ENCODE results near the gene IER3IP1. TPM values are rescaled to one million over a fixed set of nuclear protein-coding genes. Genes with fewer than 3 reads are reported as not detected.

The IER3IP1 gene
- total RNA-seq, 1 donor from 2014 or later: 14.8 TPM

DNA sequence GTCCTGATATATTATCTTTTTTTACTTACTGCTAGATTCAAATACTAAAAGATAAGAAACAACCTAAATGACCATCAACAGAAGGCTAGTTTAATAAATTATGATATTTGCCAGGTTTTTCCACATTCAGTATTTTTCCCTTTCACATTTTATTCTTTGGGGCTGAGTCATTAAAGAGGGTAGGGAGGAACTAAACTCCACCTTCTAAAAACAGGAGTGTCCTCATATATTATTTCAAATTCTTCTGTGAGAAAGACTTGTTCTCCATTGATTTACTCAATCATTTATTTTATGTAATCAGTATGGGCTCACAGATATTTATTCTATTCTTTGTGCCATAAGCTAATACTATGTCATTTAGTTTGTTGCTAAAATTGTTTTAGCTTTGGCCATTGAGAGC lies 34.9 kb downstream of the IER3IP1 start:
- no peak overlapping the region for H3K4me3 Mint-ChIP-seq (ENCODE audit: unreplicated experiment)
- peaks cover 8% of the 10 kb centered on the region for H3K36me3 Mint-ChIP-seq (ENCODE audit: unreplicated experiment)
- TF ChIP-seq CTCF (IDR thresholded peaks at IDR 0.05): no peak
- no peaks in the 10 kb centered on the region for H3K27me3 Mint-ChIP-seq (ENCODE audit: unreplicated experiment)
- H3K27ac Mint-ChIP-seq (ENCODE audit: unreplicated experiment): no peak overlapping the region
- no peak for DNase-seq (ENCODE audit: extremely low spot score, unreplicated experiment)
- peaks cover 5% of the 10 kb centered on the region for H3K4me1 Mint-ChIP-seq (ENCODE audit: unreplicated experiment)
- no peaks in the 10 kb centered on the region for H3K9me3 Mint-ChIP-seq (ENCODE audit: unreplicated experiment)

DNA sequence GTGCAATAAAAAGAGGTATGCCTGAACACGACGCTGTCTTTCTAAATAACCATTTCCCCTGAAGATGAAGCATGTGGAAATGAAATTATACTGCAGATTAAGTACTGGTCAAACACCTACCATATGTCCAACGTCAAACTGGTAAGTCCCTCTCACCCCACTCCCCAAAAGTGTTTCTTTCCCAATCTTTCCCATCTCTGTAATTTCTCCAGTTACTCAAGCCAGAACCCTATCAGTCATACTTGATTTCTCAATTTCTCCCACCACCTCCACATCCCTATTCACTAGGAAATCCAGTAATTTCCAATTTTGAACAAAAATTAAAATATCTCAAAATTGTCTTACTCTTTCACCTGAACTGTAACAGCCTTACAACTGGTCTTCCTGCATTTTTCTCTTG lies 55.0 kb downstream of the IER3IP1 start:
- H3K36me3 Mint-ChIP-seq (ENCODE audit: unreplicated experiment): peaks cover 20% of the 10 kb centered on the region
- H3K27ac Mint-ChIP-seq (ENCODE audit: unreplicated experiment): no peak overlapping the region
- no peak for DNase-seq (ENCODE audit: extremely low spot score, unreplicated experiment)
- no peak for TF ChIP-seq CTCF (IDR thresholded peaks at IDR 0.05)
- no peak overlapping the region for H3K4me3 Mint-ChIP-seq (ENCODE audit: unreplicated experiment)
- no peaks in the 10 kb centered on the region for H3K4me1 Mint-ChIP-seq (ENCODE audit: unreplicated experiment)
- H3K27me3 Mint-ChIP-seq (ENCODE audit: unreplicated experiment): no peaks in the 10 kb centered on the region
- H3K9me3 Mint-ChIP-seq (ENCODE audit: unreplicated experiment): no peaks in the 10 kb centered on the region

GRCh38 chr18:47120428-47120827 lies 55.7 kb downstream of the IER3IP1 start:
- no peak overlapping the region for H3K4me3 Mint-ChIP-seq (ENCODE audit: unreplicated experiment)
- no peaks in the 10 kb centered on the region for H3K27me3 Mint-ChIP-seq (ENCODE audit: unreplicated experiment)
- H3K4me1 Mint-ChIP-seq (ENCODE audit: unreplicated experiment): no peaks in the 10 kb centered on the region
- H3K36me3 Mint-ChIP-seq (ENCODE audit: unreplicated experiment): peaks cover 23% of the 10 kb centered on the region
- DNase-seq (ENCODE audit: extremely low spot score, unreplicated experiment): no peak
- no peak overlapping the region for H3K27ac Mint-ChIP-seq (ENCODE audit: unreplicated experiment)
- no peaks in the 10 kb centered on the region for H3K9me3 Mint-ChIP-seq (ENCODE audit: unreplicated experiment)
- TF ChIP-seq CTCF (IDR thresholded peaks at IDR 0.05): no peak

DNA sequence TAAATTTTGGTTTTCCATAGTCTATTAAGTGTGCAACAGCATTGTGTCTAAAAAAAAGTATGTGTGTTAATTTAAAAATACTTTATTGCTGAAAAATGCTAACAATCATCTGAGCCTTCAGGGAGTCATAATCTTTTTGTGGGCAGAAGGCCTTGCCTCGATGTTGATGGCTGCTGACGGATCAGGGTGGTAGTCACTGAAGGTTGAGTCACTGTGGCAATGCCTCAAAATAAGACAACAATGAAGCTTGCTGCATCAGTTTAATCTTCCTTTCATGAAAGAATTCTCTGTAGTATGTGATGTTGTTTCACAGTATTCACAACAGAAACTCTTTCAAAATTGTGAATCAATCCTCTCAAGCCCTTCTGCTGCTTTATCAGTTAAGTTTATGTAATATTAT lies 57.2 kb downstream of the IER3IP1 start:
- H3K4me1 Mint-ChIP-seq (ENCODE audit: unreplicated experiment): no peaks in the 10 kb centered on the region
- no peak for TF ChIP-seq CTCF (IDR thresholded peaks at IDR 0.05)
- H3K4me3 Mint-ChIP-seq (ENCODE audit: unreplicated experiment): no peak overlapping the region
- H3K27ac Mint-ChIP-seq (ENCODE audit: unreplicated experiment): no peak overlapping the region
- H3K27me3 Mint-ChIP-seq (ENCODE audit: unreplicated experiment): no peaks in the 10 kb centered on the region
- H3K36me3 Mint-ChIP-seq (ENCODE audit: unreplicated experiment): peaks cover 19% of the 10 kb centered on the region
- no peaks in the 10 kb centered on the region for H3K9me3 Mint-ChIP-seq (ENCODE audit: unreplicated experiment)
- DNase-seq (ENCODE audit: extremely low spot score, unreplicated experiment): no peak

DNA sequence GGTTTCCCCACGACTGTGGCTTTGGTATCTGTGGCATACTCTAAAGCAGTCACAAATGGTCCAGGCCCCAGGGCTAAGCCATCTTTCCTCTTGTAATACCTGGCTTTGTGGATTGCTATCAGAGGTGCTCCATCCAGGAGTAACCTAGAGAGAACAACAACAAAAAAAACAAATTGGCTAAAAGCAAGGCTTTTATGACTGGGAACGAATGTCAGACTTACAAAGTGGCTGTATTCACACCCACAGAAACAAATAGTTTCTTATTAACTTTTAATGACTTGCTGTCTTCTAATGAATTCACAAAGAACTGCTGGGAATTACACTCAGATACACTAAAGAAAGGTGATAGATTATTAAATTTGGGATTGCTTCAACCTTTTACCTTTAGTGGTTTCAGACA lies 61.0 kb downstream of the IER3IP1 start:
- TF ChIP-seq CTCF (IDR thresholded peaks at IDR 0.05): no peak
- no peak overlapping the region for H3K4me3 Mint-ChIP-seq (ENCODE audit: unreplicated experiment)
- H3K36me3 Mint-ChIP-seq (ENCODE audit: unreplicated experiment): peaks cover 32% of the 10 kb centered on the region
- no peaks in the 10 kb centered on the region for H3K27me3 Mint-ChIP-seq (ENCODE audit: unreplicated experiment)
- no peaks in the 10 kb centered on the region for H3K4me1 Mint-ChIP-seq (ENCODE audit: unreplicated experiment)
- H3K27ac Mint-ChIP-seq (ENCODE audit: unreplicated experiment): no peak overlapping the region
- no peak for DNase-seq (ENCODE audit: extremely low spot score, unreplicated experiment)
- no peaks in the 10 kb centered on the region for H3K9me3 Mint-ChIP-seq (ENCODE audit: unreplicated experiment)
